SK-N-SH treated with all-trans-retinoic acid at 6 μM for 48 hours (cell line): ENCODE data around the gene BRD9.

Experiments used
- CSDC2 ChIP-seq: fragments of 250-450 bp; sonication (Bioruptor Pico); IDR thresholded peaks from 2 replicates; pipeline ENCODE4 v1.5.0; 2020; ENCODE audit warnings: mild to moderate bottlenecking, moderate library complexity
- TCF4 ChIP-seq: fragments of 250-450 bp; sonication (Bioruptor Pico); IDR thresholded peaks from 2 replicates; pipeline ENCODE4 v1.8.0; 2021; ENCODE audit warnings: mild to moderate bottlenecking, moderate library complexity, borderline replicate concordance
- ZFP3 ChIP-seq: fragments of 250-450 bp; sonication (Bioruptor Pico); IDR thresholded peaks from 2 replicates; pipeline ENCODE4 v1.5.0; 2020; ENCODE audit warnings: mild to moderate bottlenecking, moderate library complexity
- ZFP30 ChIP-seq: fragments of 450-650 bp; formaldehyde crosslinking; IDR thresholded peaks from 2 replicates; pipeline ENCODE4 v1.5.0; 2022; ENCODE audit warnings: mild to moderate bottlenecking, moderate library complexity
- TF ChIP-seq, protein P1 (sequence below): fragments of 250-450 bp; sonication (Bioruptor Pico); IDR thresholded peaks from 2 replicates; pipeline ENCODE4 v1.8.0; 2020; ENCODE audit warnings: mild to moderate bottlenecking, moderate library complexity, borderline replicate concordance
- TF ChIP-seq, protein P2 (sequence below): fragments of 250-450 bp; sonication (Bioruptor Pico); IDR thresholded peaks from 2 replicates; pipeline ENCODE4 v1.5.0; 2020; ENCODE audit warnings: mild to moderate bottlenecking, moderate library complexity
- TF ChIP-seq, protein P3 (sequence below): fragments of 250-450 bp; sonication (Bioruptor Pico); IDR thresholded peaks from 2 replicates; pipeline ENCODE4 v1.5.1; 2020; ENCODE audit warnings: low read depth, mild to moderate bottlenecking, moderate library complexity

DNA sequence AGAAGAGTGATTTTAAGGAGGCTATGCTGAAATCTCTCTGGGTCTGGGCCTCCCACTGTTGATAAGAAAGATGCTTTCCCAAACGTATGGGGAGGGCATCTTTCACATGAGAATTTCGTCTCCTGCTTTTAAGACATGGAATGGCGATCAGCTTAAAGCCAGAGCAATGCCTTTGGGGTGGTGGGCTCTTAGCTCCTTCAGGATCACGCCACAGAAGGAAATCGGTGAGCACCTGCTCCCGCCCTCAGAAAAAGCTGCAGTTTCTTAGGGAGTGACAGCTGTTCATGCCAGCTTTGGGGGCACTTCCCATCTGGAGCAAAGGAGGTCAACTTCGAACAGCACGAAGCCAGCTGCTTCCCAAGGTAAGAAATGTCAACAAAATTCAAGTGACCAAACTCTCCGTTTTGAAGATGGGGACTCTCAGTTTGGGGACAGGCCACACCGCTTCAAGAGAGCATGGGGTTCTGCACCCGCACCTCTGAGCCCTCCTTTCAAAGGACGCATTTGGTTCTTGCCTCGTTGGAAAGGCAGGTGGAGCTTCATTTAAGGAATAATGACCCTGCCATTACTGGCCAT is 39.1 kb upstream of the BRD9 start:
- no peak for TF ChIP-seq ZFP3 (CRISPR knock-in tag)
- no peak for TF ChIP-seq CSDC2
- TF ChIP-seq, protein P1, sequence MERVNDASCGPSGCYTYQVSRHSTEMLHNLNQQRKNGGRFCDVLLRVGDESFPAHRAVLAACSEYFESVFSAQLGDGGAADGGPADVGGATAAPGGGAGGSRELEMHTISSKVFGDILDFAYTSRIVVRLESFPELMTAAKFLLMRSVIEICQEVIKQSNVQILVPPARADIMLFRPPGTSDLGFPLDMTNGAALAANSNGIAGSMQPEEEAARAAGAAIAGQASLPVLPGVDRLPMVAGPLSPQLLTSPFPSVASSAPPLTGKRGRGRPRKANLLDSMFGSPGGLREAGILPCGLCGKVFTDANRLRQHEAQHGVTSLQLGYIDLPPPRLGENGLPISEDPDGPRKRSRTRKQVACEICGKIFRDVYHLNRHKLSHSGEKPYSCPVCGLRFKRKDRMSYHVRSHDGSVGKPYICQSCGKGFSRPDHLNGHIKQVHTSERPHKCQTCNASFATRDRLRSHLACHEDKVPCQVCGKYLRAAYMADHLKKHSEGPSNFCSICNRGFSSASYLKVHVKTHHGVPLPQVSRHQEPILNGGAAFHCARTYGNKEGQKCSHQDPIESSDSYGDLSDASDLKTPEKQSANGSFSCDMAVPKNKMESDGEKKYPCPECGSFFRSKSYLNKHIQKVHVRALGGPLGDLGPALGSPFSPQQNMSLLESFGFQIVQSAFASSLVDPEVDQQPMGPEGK (CRISPR knock-in tag), result no peak
- TF ChIP-seq, protein P2, sequence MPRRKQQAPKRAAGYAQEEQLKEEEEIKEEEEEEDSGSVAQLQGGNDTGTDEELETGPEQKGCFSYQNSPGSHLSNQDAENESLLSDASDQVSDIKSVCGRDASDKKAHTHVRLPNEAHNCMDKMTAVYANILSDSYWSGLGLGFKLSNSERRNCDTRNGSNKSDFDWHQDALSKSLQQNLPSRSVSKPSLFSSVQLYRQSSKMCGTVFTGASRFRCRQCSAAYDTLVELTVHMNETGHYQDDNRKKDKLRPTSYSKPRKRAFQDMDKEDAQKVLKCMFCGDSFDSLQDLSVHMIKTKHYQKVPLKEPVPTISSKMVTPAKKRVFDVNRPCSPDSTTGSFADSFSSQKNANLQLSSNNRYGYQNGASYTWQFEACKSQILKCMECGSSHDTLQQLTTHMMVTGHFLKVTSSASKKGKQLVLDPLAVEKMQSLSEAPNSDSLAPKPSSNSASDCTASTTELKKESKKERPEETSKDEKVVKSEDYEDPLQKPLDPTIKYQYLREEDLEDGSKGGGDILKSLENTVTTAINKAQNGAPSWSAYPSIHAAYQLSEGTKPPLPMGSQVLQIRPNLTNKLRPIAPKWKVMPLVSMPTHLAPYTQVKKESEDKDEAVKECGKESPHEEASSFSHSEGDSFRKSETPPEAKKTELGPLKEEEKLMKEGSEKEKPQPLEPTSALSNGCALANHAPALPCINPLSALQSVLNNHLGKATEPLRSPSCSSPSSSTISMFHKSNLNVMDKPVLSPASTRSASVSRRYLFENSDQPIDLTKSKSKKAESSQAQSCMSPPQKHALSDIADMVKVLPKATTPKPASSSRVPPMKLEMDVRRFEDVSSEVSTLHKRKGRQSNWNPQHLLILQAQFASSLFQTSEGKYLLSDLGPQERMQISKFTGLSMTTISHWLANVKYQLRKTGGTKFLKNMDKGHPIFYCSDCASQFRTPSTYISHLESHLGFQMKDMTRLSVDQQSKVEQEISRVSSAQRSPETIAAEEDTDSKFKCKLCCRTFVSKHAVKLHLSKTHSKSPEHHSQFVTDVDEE (CRISPR knock-in tag), result no peak
- TF ChIP-seq, protein P3, sequence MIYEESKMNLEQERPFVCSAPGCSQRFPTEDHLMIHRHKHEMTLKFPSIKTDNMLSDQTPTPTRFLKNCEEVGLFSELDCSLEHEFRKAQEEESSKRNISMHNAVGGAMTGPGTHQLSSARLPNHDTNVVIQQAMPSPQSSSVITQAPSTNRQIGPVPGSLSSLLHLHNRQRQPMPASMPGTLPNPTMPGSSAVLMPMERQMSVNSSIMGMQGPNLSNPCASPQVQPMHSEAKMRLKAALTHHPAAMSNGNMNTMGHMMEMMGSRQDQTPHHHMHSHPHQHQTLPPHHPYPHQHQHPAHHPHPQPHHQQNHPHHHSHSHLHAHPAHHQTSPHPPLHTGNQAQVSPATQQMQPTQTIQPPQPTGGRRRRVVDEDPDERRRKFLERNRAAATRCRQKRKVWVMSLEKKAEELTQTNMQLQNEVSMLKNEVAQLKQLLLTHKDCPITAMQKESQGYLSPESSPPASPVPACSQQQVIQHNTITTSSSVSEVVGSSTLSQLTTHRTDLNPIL, result no peak
- TF ChIP-seq ZFP30 (CRISPR knock-in tag), result no peak
- TF ChIP-seq TCF4 (CRISPR knock-in tag), result no peak
